Measurements from ENCODE around the gene ZBTB22.
A peak's percentile ranks its signal among the peaks of the same experiment; 100 is the strongest.

The ZBTB22 gene

GRCh38 chr6:33313709-33314514 is 3.6 kb downstream of the ZBTB22 start, which contains the start of gene TAPBP:
TAPBP (minus strand) TSS chr6:33314078; CDS start chr6:33314041, 37 bp downstream.
- H3K36me3 ChIP-seq (ENCODE audit: insufficient read depth, low read length), result peaks cover 7% of the 10 kb centered on the region
- H3K27me3 ChIP-seq (ENCODE audit: insufficient read depth, low read length), result no peaks in the 10 kb centered on the region
- H3K4me1 ChIP-seq (ENCODE audit: insufficient read depth, low read length), result peaks cover 9% of the 10 kb centered on the region
- WGBS, result under 1% methylated on average over 45 of the region's 47 CpGs
- H3K4me3 ChIP-seq (ENCODE audit: low read length), result peak within 1 kb of the TSS; percentile 92
- H3K9ac ChIP-seq (ENCODE audit: low read depth, low read length), result peak within 1 kb of the TSS; percentile 74
- no peak within 1 kb of the TSS; the same call in 1 of the 2 replicates for H3K27ac ChIP-seq (ENCODE audit: low read depth, low read length)
- no peaks in the 10 kb centered on the region for H3K9me3 ChIP-seq (ENCODE audit: insufficient read depth, low read depth, low read length)

GRCh38 chr6:33313105-33313708 is 4.3 kb downstream of the ZBTB22 start:
- no peaks in the 10 kb centered on the region for H3K27me3 ChIP-seq (ENCODE audit: insufficient read depth, low read length)
- 0 out of 2 replicates have a peak, but pooled peaks cover 2% of the 10 kb centered on the region for H3K4me1 ChIP-seq (ENCODE audit: insufficient read depth, low read length)
- 1% methylated on average over 33 of the region's 33 CpGs for WGBS
- H3K27ac ChIP-seq (ENCODE audit: low read depth, low read length), result no peak overlapping the region; the same call in 1 of the 2 replicates
- H3K9me3 ChIP-seq (ENCODE audit: insufficient read depth, low read depth, low read length), result no peaks in the 10 kb centered on the region
- H3K36me3 ChIP-seq (ENCODE audit: insufficient read depth, low read length), result no peaks in the 10 kb centered on the region; the same call in 1 of the 2 replicates
- H3K9ac ChIP-seq (ENCODE audit: low read depth, low read length), result peak overlapping the region; percentile 74
- H3K4me3 ChIP-seq (ENCODE audit: low read length), result peak overlapping the region; percentile 92

- Histone ChIP-seq H3K4me1 (ENCODE audit: insufficient read depth, low read length) (0 out of 2 replicates have a peak, but pooled peaks cover 2% of the 10 kb centered on the region), H3K9me3 (ENCODE audit: insufficient read depth, low read depth, low read length) (no peaks in the 10 kb centered on the region), H3K36me3 (ENCODE audit: insufficient read depth, low read length) (no peaks in the 10 kb centered on the region; the same call in 1 of the 2 replicates), H3K9ac (ENCODE audit: low read depth, low read length) (peak overlapping the region; percentile 28; the same call in 1 of the 2 replicates), H3K4me3 (ENCODE audit: low read length) (peak overlapping the region; percentile 92), H3K27me3 (ENCODE audit: insufficient read depth, low read length) (no peaks in the 10 kb centered on the region), H3K27ac (ENCODE audit: low read depth, low read length) (no peak overlapping the region; the same call in 1 of the 2 replicates)
- WGBS, result 4% methylated on average over 28 of the region's 29 CpGs
Measured at GRCh38 chr6:33312361-33313104, 5.0 kb downstream of the ZBTB22 start.

- H3K9ac ChIP-seq (ENCODE audit: low read depth, low read length), result no peak overlapping the region
- peaks cover 10% of the 10 kb centered on the region; the same call in 1 of the 2 replicates for H3K36me3 ChIP-seq (ENCODE audit: insufficient read depth, low read length)
- WGBS, result 95% methylated on average over 4 of the region's 4 CpGs
- no peaks in the 10 kb centered on the region for H3K9me3 ChIP-seq (ENCODE audit: insufficient read depth, low read depth, low read length)
- no peaks in the 10 kb centered on the region for H3K27me3 ChIP-seq (ENCODE audit: insufficient read depth, low read length)
- no peak overlapping the region for H3K4me3 ChIP-seq (ENCODE audit: low read length)
- no peak overlapping the region for H3K27ac ChIP-seq (ENCODE audit: low read depth, low read length)
- H3K4me1 ChIP-seq (ENCODE audit: insufficient read depth, low read length), result no peaks in the 10 kb centered on the region
Measured at GRCh38 chr6:33306356-33306755, 11.2 kb downstream of the ZBTB22 start.

- WGBS, result 91% methylated on average over 8 of the region's 8 CpGs
- H3K27me3 ChIP-seq (ENCODE audit: insufficient read depth, low read length), result no peaks in the 10 kb centered on the region
- no peak overlapping the region for H3K9ac ChIP-seq (ENCODE audit: low read depth, low read length)
- H3K36me3 ChIP-seq (ENCODE audit: insufficient read depth, low read length), result peaks cover 13% of the 10 kb centered on the region; the same call in 1 of the 2 replicates
- no peak overlapping the region for H3K4me3 ChIP-seq (ENCODE audit: low read length)
- no peaks in the 10 kb centered on the region for H3K4me1 ChIP-seq (ENCODE audit: insufficient read depth, low read length)
- no peaks in the 10 kb centered on the region for H3K9me3 ChIP-seq (ENCODE audit: insufficient read depth, low read depth, low read length)
- no peak overlapping the region for H3K27ac ChIP-seq (ENCODE audit: low read depth, low read length)
Measured at GRCh38 chr6:33305052-33305451, 12.5 kb downstream of the ZBTB22 start.

DNA sequence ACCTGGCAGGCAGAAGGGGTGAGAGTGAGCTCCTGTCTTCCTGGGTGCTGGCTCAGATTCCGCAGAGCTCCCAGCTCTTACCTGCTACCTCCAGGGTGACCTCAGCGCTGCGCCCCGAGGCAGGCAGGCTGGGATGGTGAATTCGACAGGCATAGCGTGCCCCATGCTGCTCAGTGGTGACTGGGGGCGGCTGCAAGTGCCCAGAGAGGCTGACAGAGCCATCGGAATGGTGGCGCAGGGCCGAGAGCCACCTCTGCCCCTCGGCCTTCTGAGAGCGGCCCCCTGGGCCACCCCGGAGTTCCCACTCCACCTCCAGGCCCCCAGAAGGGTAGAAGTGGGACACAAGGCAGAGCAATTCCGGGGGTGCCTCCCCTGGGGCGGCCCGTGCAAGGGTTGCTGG is 13.3 kb downstream of the ZBTB22 start:
- Histone ChIP-seq H3K4me3 (ENCODE audit: low read length) (no peak overlapping the region), H3K9ac (ENCODE audit: low read depth, low read length) (no peak overlapping the region), H3K9me3 (ENCODE audit: insufficient read depth, low read depth, low read length) (no peaks in the 10 kb centered on the region), H3K27me3 (ENCODE audit: insufficient read depth, low read length) (no peaks in the 10 kb centered on the region), H3K27ac (ENCODE audit: low read depth, low read length) (no peak overlapping the region), H3K4me1 (ENCODE audit: insufficient read depth, low read length) (no peaks in the 10 kb centered on the region), H3K36me3 (ENCODE audit: insufficient read depth, low read length) (peaks cover 13% of the 10 kb centered on the region; the same call in 1 of the 2 replicates)
- WGBS, result 88% methylated on average over 16 of the region's 16 CpGs

DNA sequence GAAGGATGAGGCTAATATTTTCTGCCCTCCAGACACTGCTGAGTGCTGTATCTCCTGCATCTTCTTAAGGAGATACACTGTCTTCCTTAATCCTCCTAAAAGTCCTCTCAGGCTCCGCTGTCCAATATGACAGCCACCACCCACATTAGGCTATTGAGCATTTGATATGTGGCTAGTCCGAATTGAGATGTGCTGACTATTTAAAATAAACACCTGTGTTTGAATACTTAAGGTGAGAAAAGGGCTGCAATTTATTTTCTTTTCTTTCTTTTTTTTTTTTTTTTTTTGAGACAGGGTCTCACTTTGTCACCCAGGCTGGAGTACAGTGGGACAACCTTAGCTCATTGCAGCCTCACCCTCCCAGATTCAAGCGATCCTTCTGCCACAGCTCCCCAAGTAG is 15.7 kb downstream of the ZBTB22 start:
- Histone ChIP-seq H3K4me1 (ENCODE audit: insufficient read depth, low read length) (no peaks in the 10 kb centered on the region), H3K4me3 (ENCODE audit: low read length) (no peak overlapping the region), H3K9me3 (ENCODE audit: insufficient read depth, low read depth, low read length) (no peaks in the 10 kb centered on the region), H3K27me3 (ENCODE audit: insufficient read depth, low read length) (no peaks in the 10 kb centered on the region), H3K9ac (ENCODE audit: low read depth, low read length) (no peak overlapping the region), H3K36me3 (ENCODE audit: insufficient read depth, low read length) (peaks cover 13% of the 10 kb centered on the region; the same call in 1 of the 2 replicates), H3K27ac (ENCODE audit: low read depth, low read length) (no peak overlapping the region)
- 90% methylated on average over 2 of the region's 3 CpGs for WGBS

DNA sequence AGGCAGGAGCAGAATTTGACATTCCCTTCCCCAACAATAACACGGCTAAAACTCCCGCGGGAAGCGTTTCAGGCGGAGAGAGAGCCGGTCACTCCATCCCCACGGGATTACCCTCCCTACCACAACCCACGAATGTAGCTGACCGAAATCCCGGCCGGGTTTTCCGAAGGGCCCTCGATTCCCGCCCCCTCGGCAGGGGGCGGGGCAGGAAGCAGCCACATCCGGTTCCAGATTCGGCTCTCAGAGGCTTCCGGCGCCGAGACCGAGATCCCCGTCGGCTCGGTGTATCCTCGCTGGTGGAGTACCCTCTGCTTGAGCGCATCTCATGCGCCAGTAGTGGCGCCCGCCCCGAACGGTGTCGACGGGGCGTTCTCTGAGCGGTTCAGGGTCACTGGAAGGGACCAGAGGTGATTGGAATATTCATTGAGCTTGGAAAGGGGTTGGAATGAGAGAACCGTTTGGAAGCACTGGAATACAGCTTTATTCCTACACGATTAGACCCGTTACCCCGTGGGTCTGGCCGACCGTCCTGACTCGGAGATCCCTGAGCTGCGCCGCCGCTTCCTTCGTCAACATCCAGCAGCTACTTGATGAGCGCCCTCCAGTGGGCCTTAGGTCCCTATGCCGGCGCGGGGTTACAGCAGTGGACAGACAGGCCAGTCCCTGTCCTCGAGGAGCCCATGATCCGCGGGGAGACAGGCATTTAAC is 18.2 kb downstream of the ZBTB22 start:
- peaks cover 21% of the 10 kb centered on the region; the same call in 1 of the 2 replicates for H3K36me3 ChIP-seq (ENCODE audit: insufficient read depth, low read length)
- peak overlapping the region; percentile 78 for H3K4me3 ChIP-seq (ENCODE audit: low read length)
- H3K4me1 ChIP-seq (ENCODE audit: insufficient read depth, low read length), result no peaks in the 10 kb centered on the region
- H3K27ac ChIP-seq (ENCODE audit: low read depth, low read length), result peak overlapping the region; percentile 99
- under 1% methylated on average over 54 of the region's 54 CpGs for WGBS
- H3K9ac ChIP-seq (ENCODE audit: low read depth, low read length), result peak overlapping the region; percentile 89
- no peaks in the 10 kb centered on the region for H3K27me3 ChIP-seq (ENCODE audit: insufficient read depth, low read length)
- H3K9me3 ChIP-seq (ENCODE audit: insufficient read depth, low read depth, low read length), result no peaks in the 10 kb centered on the region

- Histone ChIP-seq H3K4me1 (ENCODE audit: insufficient read depth, low read length) (no peaks in the 10 kb centered on the region), H3K9ac (ENCODE audit: low read depth, low read length) (peak within 1 kb of the TSS; percentile 89), H3K27ac (ENCODE audit: low read depth, low read length) (peak within 1 kb of the TSS; percentile 99), H3K27me3 (ENCODE audit: insufficient read depth, low read length) (no peaks in the 10 kb centered on the region), H3K4me3 (ENCODE audit: low read length) (peak within 1 kb of the TSS; percentile 78), H3K36me3 (ENCODE audit: insufficient read depth, low read length) (peaks cover 23% of the 10 kb centered on the region; the same call in 1 of the 2 replicates), H3K9me3 (ENCODE audit: insufficient read depth, low read depth, low read length) (no peaks in the 10 kb centered on the region)
- WGBS, result under 1% methylated on average over 30 of the region's 34 CpGs
Measured at GRCh38 chr6:33298773-33299236, 18.7 kb downstream of the ZBTB22 start, which contains the start of gene RGL2. RGL2 (minus strand) TSS chr6:33298942; CDS start chr6:33298610, 332 bp downstream.

All from HUES64 (cell line).